KMS-11 (cell line): Measurements from ENCODE around the gene UBR2.
"Not testable (repeated sequence)": the region's sequence is repeated elsewhere in the genome, so short reads cannot be mapped to it uniquely, and the experiment has no call there.

Source experiments
- H2AFZ ChIP-seq: fragments of 200-600 bp; sonication (generic); 2 replicates; pipeline ENCODE4 v1.6.1; 2016; ENCODE audit warnings: antibody characterized with exemption, mixed run types, low read depth
- H3K27ac ChIP-seq: fragments of 200-600 bp; sonication (generic); 2 replicates; pipeline ENCODE4 v1.6.1; 2016; ENCODE audit warnings: mild to moderate bottlenecking, mixed run types
- H3K27me3 ChIP-seq: fragments of 200-600 bp; sonication (generic); 2 replicates; pipeline ENCODE4 v1.6.1; 2017; ENCODE audit warnings: mild to moderate bottlenecking, low read depth, mixed run types, moderate library complexity; ENCODE audit not compliant: insufficient read depth
- H3K36me3 ChIP-seq: fragments of 200-600 bp; sonication (generic); 2 replicates; pipeline ENCODE4 v1.6.1; 2017; ENCODE audit warnings: mild to moderate bottlenecking, mixed run types; ENCODE audit not compliant: insufficient read depth
- H3K4me1 ChIP-seq: fragments of 200-600 bp; sonication (generic); 2 replicates; pipeline ENCODE4 v1.6.1; 2016; ENCODE audit warnings: mild to moderate bottlenecking, low read depth, mixed run types; ENCODE audit not compliant: poor library complexity, severe bottlenecking
- H3K4me2 ChIP-seq: fragments of 200-600 bp; sonication (generic); 2 replicates; pipeline ENCODE4 v1.7.0; 2016; ENCODE audit warnings: mild to moderate bottlenecking, mixed run types
- H3K4me3 ChIP-seq: fragments of 200-600 bp; sonication (generic); IDR thresholded peaks from 2 replicates; pipeline ENCODE4 v1.6.1; 2017; ENCODE audit warnings: low read depth, low read length, mixed read lengths; ENCODE audit not compliant: insufficient read depth
- H3K79me2 ChIP-seq: fragments of 200-600 bp; sonication (generic); 2 replicates; pipeline ENCODE4 v1.6.1; 2016; ENCODE audit warnings: low read depth, mixed run types; ENCODE audit not compliant: insufficient read depth
- H3K9ac ChIP-seq: fragments of 200-600 bp; sonication (generic); 2 replicates; pipeline ENCODE4 v1.6.1; 2016; ENCODE audit warnings: mild to moderate bottlenecking, mixed run types
- H4K20me1 ChIP-seq: fragments of 200-600 bp; sonication (generic); 2 replicates; pipeline ENCODE4 v1.6.1; 2016; ENCODE audit warnings: mild to moderate bottlenecking, mixed run types; ENCODE audit not compliant: insufficient read depth
- CTCF ChIP-seq: fragments of 200-600 bp; sonication (generic); conservative IDR thresholded peaks from 2 replicates; pipeline ENCODE4 v1.6.1; 2017; ENCODE audit warnings: low read depth, mild to moderate bottlenecking, antibody characterized with exemption, low read length, moderate library complexity, mixed read lengths

UBR2 gene

GRCh38 chr6:42664718-42665117 is 100.9 kb downstream of the UBR2 start:
- Histone ChIP-seq H3K36me3 (no peaks in the 10 kb centered on the region), H3K4me2 (no peak overlapping the region), H3K4me1 (peaks cover 6% of the 10 kb centered on the region), H4K20me1 (no peaks in the 10 kb centered on the region), H3K27ac (no peak overlapping the region), H3K79me2 (no peaks in the 10 kb centered on the region), H3K9ac (no peak overlapping the region), H3K4me3 (no peak overlapping the region), H3K27me3 (no peaks in the 10 kb centered on the region), H2AFZ (no peak overlapping the region)
- no peak for TF ChIP-seq CTCF

GRCh38 chr6:42674368-42674767 is 110.5 kb downstream of the UBR2 start:
- not testable (repeated sequence) for H3K9ac ChIP-seq, H3K4me3 ChIP-seq, H4K20me1 ChIP-seq, H3K27ac ChIP-seq, H3K79me2 ChIP-seq, H3K36me3 ChIP-seq, H2AFZ ChIP-seq, H3K27me3 ChIP-seq
- peak overlapping the region; percentile 19; the same call in 1 of the 2 replicates for H3K4me2 ChIP-seq
- H3K4me1 ChIP-seq = peaks cover 22% of the 10 kb centered on the region

- Histone ChIP-seq H3K27ac (no peak overlapping the region), H3K4me3 (no peak overlapping the region)
Observed at GRCh38 chr6:42674780-42675179, 111.0 kb downstream of the UBR2 start.

GRCh38 chr6:42679358-42679757 is 115.5 kb downstream of the UBR2 start:
- no peak overlapping the region for H3K4me2 ChIP-seq
- H3K79me2 ChIP-seq = no peaks in the 10 kb centered on the region
- no peak overlapping the region for H3K27ac ChIP-seq
- no peak overlapping the region for H3K4me3 ChIP-seq
- no peaks in the 10 kb centered on the region for H3K36me3 ChIP-seq
- no peaks in the 10 kb centered on the region for H3K27me3 ChIP-seq
- TF ChIP-seq CTCF = no peak
- H3K4me1 ChIP-seq = peaks cover 10% of the 10 kb centered on the region
- H3K9ac ChIP-seq = no peak overlapping the region
- no peaks in the 10 kb centered on the region for H4K20me1 ChIP-seq
- H2AFZ ChIP-seq = no peak overlapping the region

More at GRCh38 chr6:42674780-42675179, 111.0 kb downstream of the UBR2 start:
- Histone ChIP-seq H3K9ac (no peak overlapping the region), H3K27me3 (no peaks in the 10 kb centered on the region), H4K20me1 (no peaks in the 10 kb centered on the region), H2AFZ (no peak overlapping the region), H3K36me3 (no peaks in the 10 kb centered on the region), H3K4me2 (no peak overlapping the region), H3K79me2 (no peaks in the 10 kb centered on the region), H3K4me1 (peaks cover 22% of the 10 kb centered on the region)
- TF ChIP-seq CTCF = no peak

- H3K4me2 ChIP-seq = no peak overlapping the region
- no peaks in the 10 kb centered on the region; the same call in 1 of the 2 replicates for H3K36me3 ChIP-seq
- no peaks in the 10 kb centered on the region for H3K4me1 ChIP-seq
- no peak overlapping the region for H3K27ac ChIP-seq
- H4K20me1 ChIP-seq = no peaks in the 10 kb centered on the region
- no peak overlapping the region for H3K9ac ChIP-seq
- TF ChIP-seq CTCF = no peak
- no peaks in the 10 kb centered on the region for H3K79me2 ChIP-seq
- H3K27me3 ChIP-seq = no peaks in the 10 kb centered on the region
- no peak overlapping the region for H2AFZ ChIP-seq
- H3K4me3 ChIP-seq = no peak overlapping the region
Observed at GRCh38 chr6:42688281-42688680, 124.5 kb downstream of the UBR2 start.
